H1 (cell line): ENCODE measurements around the gene ZMIZ1. TPM values are rescaled to one million over a fixed set of nuclear protein-coding genes. Genes with fewer than 3 reads are reported as not detected.

ENCODE experiments used
- ASH2L ChIP-seq: fragments of 200-600, 300-600 bp; sonication (generic); IDR thresholded peaks from one replicate; pipeline ENCODE4 v1.7.1; 2017; ENCODE audit warnings: low read length
- CTBP2 ChIP-seq: IDR thresholded peaks from 2 replicates; pipeline ENCODE4 v1.7.0; 2011; ENCODE audit warnings: borderline replicate concordance, mild to moderate bottlenecking, moderate library complexity, mixed read lengths, low read length; ENCODE audit not compliant: insufficient read depth, insufficient read length
- KDM4A ChIP-seq: IDR thresholded peaks from one replicate; pipeline ENCODE4 v1.7.1; 2012; ENCODE audit warnings: low read depth, mild to moderate bottlenecking, moderate library complexity, low read length, inconsistent platforms; ENCODE audit not compliant: severe bottlenecking
- PHF8 ChIP-seq: fragments of 200-600 bp; sonication (generic); conservative IDR thresholded peaks from 2 replicates; pipeline ENCODE4 v1.7.1; 2012; ENCODE audit warnings: low read depth, mild to moderate bottlenecking, inconsistent platforms, low read length, moderate library complexity
- RFX5 ChIP-seq: IDR thresholded peaks from 2 replicates; pipeline ENCODE4 v1.6.1; 2011; ENCODE audit warnings: low read depth, low read length, improper control_type of control experiment, borderline replicate concordance
- SIRT6 ChIP-seq: IDR thresholded peaks from one replicate; pipeline ENCODE4 v1.7.1; 2012; ENCODE audit warnings: low read length, inconsistent platforms
- SUZ12 ChIP-seq: fragments of 200-600 bp; sonication (generic); IDR thresholded peaks from 2 replicates; pipeline ENCODE4 v1.6.1; 2012; ENCODE audit warnings: mild to moderate bottlenecking, inconsistent platforms, low read length, moderate library complexity, mixed read lengths
- TAF7 ChIP-seq: optimal IDR thresholded peaks from 2 replicates; pipeline ENCODE3; 2011; ENCODE audit warnings: low read depth, mild to moderate bottlenecking, inconsistent platforms, low read length, moderate library complexity, borderline replicate concordance
- TBP ChIP-seq: IDR thresholded peaks from 2 replicates; pipeline ENCODE4 v1.6.1; 2011; ENCODE audit warnings: low read depth, low read length, improper control_type of control experiment
- TEAD4 ChIP-seq: IDR thresholded peaks from 2 replicates; pipeline ENCODE4 v1.6.1; 2012; ENCODE audit warnings: low read depth, low read length, inconsistent platforms, mixed read lengths
- polyA plus RNA-seq, 7 experiments: library from polyadenylated mRNA; depleted of rRNA in 3 of 7; stranded (reverse) in 5 of 7; unstranded in 2 of 7; fragments of >200 nt in 5 of 7; fragments of 200-250 nt in 2 of 7; gene quantifications; 1 replicate in 5 of 7; 2 replicates in 1 of 7; 4 replicates in 1 of 7; pipeline versions ENCODE4 v1.2.1 to v1.2.3, GENCODE V29; 2011 to 2013; ENCODE audit warnings: missing spikeins in 2 of 7, mixed read lengths in 2 of 7
- total RNA-seq: library from RNA; stranded (reverse); fragmentation: NEBNext Ultra II Directional; extraction: Animal tissue kit (Norgen Biotek cat#: 25700); gene quantifications from 2 replicates; pipeline ENCODE4 v1.2.1, GENCODE V29; 2021
- TF ChIP-seq, protein P1 (sequence below): fragments of 300-600 bp; sonication (generic); IDR thresholded peaks from 2 replicates; pipeline ENCODE4 v1.7.1; 2012; ENCODE audit warnings: low read length, moderate library complexity, mild to moderate bottlenecking, inconsistent platforms; ENCODE audit not compliant: insufficient replicate concordance
- TF ChIP-seq, protein P2 (sequence below): IDR thresholded peaks from 2 replicates; pipeline ENCODE4 v1.6.1; 2012; ENCODE audit warnings: inconsistent platforms

ZMIZ1 gene
- total and polyA plus RNA-seq, 2 of the 8 experiments (the other 6 are each of a cell fraction or from before 2014, with no cell fraction given) = 8.1 to 28.0 TPM

GRCh38 chr10:79170993-79171392 is 102.2 kb downstream of the ZMIZ1 start (continued):
- TF ChIP-seq, protein P1, sequence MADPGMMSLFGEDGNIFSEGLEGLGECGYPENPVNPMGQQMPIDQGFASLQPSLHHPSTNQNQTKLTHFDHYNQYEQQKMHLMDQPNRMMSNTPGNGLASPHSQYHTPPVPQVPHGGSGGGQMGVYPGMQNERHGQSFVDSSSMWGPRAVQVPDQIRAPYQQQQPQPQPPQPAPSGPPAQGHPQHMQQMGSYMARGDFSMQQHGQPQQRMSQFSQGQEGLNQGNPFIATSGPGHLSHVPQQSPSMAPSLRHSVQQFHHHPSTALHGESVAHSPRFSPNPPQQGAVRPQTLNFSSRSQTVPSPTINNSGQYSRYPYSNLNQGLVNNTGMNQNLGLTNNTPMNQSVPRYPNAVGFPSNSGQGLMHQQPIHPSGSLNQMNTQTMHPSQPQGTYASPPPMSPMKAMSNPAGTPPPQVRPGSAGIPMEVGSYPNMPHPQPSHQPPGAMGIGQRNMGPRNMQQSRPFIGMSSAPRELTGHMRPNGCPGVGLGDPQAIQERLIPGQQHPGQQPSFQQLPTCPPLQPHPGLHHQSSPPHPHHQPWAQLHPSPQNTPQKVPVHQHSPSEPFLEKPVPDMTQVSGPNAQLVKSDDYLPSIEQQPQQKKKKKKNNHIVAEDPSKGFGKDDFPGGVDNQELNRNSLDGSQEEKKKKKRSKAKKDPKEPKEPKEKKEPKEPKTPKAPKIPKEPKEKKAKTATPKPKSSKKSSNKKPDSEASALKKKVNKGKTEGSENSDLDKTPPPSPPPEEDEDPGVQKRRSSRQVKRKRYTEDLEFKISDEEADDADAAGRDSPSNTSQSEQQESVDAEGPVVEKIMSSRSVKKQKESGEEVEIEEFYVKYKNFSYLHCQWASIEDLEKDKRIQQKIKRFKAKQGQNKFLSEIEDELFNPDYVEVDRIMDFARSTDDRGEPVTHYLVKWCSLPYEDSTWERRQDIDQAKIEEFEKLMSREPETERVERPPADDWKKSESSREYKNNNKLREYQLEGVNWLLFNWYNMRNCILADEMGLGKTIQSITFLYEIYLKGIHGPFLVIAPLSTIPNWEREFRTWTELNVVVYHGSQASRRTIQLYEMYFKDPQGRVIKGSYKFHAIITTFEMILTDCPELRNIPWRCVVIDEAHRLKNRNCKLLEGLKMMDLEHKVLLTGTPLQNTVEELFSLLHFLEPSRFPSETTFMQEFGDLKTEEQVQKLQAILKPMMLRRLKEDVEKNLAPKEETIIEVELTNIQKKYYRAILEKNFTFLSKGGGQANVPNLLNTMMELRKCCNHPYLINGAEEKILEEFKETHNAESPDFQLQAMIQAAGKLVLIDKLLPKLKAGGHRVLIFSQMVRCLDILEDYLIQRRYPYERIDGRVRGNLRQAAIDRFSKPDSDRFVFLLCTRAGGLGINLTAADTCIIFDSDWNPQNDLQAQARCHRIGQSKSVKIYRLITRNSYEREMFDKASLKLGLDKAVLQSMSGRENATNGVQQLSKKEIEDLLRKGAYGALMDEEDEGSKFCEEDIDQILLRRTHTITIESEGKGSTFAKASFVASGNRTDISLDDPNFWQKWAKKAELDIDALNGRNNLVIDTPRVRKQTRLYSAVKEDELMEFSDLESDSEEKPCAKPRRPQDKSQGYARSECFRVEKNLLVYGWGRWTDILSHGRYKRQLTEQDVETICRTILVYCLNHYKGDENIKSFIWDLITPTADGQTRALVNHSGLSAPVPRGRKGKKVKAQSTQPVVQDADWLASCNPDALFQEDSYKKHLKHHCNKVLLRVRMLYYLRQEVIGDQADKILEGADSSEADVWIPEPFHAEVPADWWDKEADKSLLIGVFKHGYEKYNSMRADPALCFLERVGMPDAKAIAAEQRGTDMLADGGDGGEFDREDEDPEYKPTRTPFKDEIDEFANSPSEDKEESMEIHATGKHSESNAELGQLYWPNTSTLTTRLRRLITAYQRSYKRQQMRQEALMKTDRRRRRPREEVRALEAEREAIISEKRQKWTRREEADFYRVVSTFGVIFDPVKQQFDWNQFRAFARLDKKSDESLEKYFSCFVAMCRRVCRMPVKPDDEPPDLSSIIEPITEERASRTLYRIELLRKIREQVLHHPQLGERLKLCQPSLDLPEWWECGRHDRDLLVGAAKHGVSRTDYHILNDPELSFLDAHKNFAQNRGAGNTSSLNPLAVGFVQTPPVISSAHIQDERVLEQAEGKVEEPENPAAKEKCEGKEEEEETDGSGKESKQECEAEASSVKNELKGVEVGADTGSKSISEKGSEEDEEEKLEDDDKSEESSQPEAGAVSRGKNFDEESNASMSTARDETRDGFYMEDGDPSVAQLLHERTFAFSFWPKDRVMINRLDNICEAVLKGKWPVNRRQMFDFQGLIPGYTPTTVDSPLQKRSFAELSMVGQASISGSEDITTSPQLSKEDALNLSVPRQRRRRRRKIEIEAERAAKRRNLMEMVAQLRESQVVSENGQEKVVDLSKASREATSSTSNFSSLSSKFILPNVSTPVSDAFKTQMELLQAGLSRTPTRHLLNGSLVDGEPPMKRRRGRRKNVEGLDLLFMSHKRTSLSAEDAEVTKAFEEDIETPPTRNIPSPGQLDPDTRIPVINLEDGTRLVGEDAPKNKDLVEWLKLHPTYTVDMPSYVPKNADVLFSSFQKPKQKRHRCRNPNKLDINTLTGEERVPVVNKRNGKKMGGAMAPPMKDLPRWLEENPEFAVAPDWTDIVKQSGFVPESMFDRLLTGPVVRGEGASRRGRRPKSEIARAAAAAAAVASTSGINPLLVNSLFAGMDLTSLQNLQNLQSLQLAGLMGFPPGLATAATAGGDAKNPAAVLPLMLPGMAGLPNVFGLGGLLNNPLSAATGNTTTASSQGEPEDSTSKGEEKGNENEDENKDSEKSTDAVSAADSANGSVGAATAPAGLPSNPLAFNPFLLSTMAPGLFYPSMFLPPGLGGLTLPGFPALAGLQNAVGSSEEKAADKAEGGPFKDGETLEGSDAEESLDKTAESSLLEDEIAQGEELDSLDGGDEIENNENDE = no peak
- TF ChIP-seq KDM4A = no peak
- TF ChIP-seq, protein P2, sequence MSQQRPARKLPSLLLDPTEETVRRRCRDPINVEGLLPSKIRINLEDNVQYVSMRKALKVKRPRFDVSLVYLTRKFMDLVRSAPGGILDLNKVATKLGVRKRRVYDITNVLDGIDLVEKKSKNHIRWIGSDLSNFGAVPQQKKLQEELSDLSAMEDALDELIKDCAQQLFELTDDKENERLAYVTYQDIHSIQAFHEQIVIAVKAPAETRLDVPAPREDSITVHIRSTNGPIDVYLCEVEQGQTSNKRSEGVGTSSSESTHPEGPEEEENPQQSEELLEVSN = no peak
- no peak for TF ChIP-seq SUZ12
- no peak for TF ChIP-seq RFX5
- no peak for TF ChIP-seq TAF7
- TF ChIP-seq ASH2L = no peak
- no peak for TF ChIP-seq CTBP2
- no peak for TF ChIP-seq PHF8
- TF ChIP-seq SIRT6 = no peak
- TF ChIP-seq TBP = no peak
- no peak for TF ChIP-seq TEAD4
